22Rv1 (cell line): ENCODE data around the gene WFDC2.

Experiments used
- ZFX ChIP-seq: fragments of 450-650 bp; IDR thresholded peaks from 2 replicates; pipeline ENCODE4 v1.6.1; 2017; ENCODE audit warnings: antibody characterized with exemption, borderline replicate concordance
- TF ChIP-seq, protein P1 (sequence below): fragments of 450-650 bp; IDR thresholded peaks from 2 replicates; pipeline ENCODE4 v1.5.1; 2017; ENCODE audit warnings: mild to moderate bottlenecking

DNA sequence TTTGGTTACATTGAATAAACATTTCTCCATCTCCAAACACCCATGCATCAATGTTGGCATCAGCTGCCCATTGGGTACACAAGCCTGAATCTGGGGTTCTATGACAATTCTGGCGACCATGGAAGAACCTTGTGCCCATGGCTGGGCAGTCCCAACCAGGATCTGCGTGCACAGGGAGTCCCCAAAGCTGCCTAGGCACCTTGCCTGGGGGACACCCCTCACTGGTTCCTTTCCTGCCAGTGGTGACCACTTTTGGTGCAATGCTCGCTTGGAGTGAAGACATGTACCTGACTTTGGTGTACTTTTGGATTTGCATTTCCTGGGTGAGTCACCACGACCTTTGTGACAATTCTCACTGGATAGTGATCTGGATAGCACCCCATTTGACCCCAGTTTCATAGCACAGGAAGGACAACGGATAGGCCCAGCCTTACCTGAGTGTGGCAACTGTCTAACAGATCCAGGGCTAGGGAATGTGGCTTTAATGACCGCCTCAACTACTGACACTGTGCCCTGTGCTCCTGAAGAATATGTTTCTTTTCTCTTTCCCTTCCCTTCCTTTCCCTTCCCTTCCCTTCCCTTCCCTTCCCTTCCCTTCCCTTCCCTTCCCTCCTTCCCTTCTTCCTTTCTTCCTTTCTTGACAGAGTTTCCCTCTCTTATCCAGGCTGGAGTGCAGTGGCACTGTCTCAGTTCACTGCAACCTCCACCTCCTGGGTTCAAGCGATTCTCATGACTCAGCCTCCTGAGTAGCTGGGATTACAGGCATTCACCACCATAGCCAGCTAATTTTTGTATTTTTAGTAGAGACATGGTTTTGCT lies 38.7 kb downstream of the WFDC2 start:
- TF ChIP-seq, protein P1, sequence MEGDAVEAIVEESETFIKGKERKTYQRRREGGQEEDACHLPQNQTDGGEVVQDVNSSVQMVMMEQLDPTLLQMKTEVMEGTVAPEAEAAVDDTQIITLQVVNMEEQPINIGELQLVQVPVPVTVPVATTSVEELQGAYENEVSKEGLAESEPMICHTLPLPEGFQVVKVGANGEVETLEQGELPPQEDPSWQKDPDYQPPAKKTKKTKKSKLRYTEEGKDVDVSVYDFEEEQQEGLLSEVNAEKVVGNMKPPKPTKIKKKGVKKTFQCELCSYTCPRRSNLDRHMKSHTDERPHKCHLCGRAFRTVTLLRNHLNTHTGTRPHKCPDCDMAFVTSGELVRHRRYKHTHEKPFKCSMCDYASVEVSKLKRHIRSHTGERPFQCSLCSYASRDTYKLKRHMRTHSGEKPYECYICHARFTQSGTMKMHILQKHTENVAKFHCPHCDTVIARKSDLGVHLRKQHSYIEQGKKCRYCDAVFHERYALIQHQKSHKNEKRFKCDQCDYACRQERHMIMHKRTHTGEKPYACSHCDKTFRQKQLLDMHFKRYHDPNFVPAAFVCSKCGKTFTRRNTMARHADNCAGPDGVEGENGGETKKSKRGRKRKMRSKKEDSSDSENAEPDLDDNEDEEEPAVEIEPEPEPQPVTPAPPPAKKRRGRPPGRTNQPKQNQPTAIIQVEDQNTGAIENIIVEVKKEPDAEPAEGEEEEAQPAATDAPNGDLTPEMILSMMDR = no peak
- no peak for TF ChIP-seq ZFX
